HG03565 (cell line): ENCODE data around the gene IP6K2.
"Not testable (repeated sequence)": the region's sequence is repeated elsewhere in the genome, so short reads cannot be mapped to it uniquely, and the experiment has no call there.

Source experiments
- ATAC-seq: cut with Tn5 transposase; IDR thresholded peaks from one replicate; pipeline ENCODE4 v1.9.1; 2021; ENCODE audit warnings: mild to moderate bottlenecking, moderate library complexity; ENCODE audit not compliant: unreplicated experiment

Gene IP6K2

GRCh38 chr3:48716982-48717746 is at the start of gene IP6K2:
Gene IP6K2, minus strand, starts transcription at chr3:48717221. Its CDS starts 21,930 bp downstream, at chr3:48695291.
- ATAC-seq: peak; percentile 95

- ATAC-seq: no peak
Observed at GRCh38 chr3:48765376-48765775, 48.4 kb upstream of the IP6K2 start.

- ATAC-seq: no peak
Observed at GRCh38 chr3:48762816-48763215, 45.8 kb upstream of the IP6K2 start.

- not testable (repeated sequence) for ATAC-seq
Observed at GRCh38 chr3:48759991-48760540, 43.0 kb upstream of the IP6K2 start.

GRCh38 chr3:48759531-48759930 is 42.5 kb upstream of the IP6K2 start:
- not testable (repeated sequence) for ATAC-seq

- ATAC-seq: no peak
Observed at GRCh38 chr3:48759071-48759470, 42.0 kb upstream of the IP6K2 start.

GRCh38 chr3:48756640-48757039 is 39.6 kb upstream of the IP6K2 start:
- no peak for ATAC-seq

- ATAC-seq: no peak
Observed at GRCh38 chr3:48750856-48751255, 33.8 kb upstream of the IP6K2 start.

- no peak for ATAC-seq
Observed at GRCh38 chr3:48748754-48749153, 31.7 kb upstream of the IP6K2 start.

- no peak for ATAC-seq
Observed at GRCh38 chr3:48747706-48748105, 30.7 kb upstream of the IP6K2 start.

- no peak for ATAC-seq
Observed at GRCh38 chr3:48747015-48747615, 30.1 kb upstream of the IP6K2 start.

GRCh38 chr3:48743773-48744172 is 26.8 kb upstream of the IP6K2 start:
- ATAC-seq: no peak

GRCh38 chr3:48741226-48741625 is 24.2 kb upstream of the IP6K2 start:
- not testable (repeated sequence) for ATAC-seq

GRCh38 chr3:48739955-48740823 is 23.2 kb upstream of the IP6K2 start:
- ATAC-seq: no peak

GRCh38 chr3:48739617-48739954 is 22.6 kb upstream of the IP6K2 start:
- no peak for ATAC-seq

- no peak for ATAC-seq
Observed at GRCh38 chr3:48738926-48739616, 22.1 kb upstream of the IP6K2 start.

GRCh38 chr3:48738144-48738536 is 21.1 kb upstream of the IP6K2 start:
- ATAC-seq: no peak

GRCh38 chr3:48735075-48735767 is 18.2 kb upstream of the IP6K2 start:
- ATAC-seq: not testable (repeated sequence)

- ATAC-seq: not testable (repeated sequence)
Observed at GRCh38 chr3:48734541-48734940, 17.5 kb upstream of the IP6K2 start.
